ENCODE data around the gene STXBP5L.
"Not testable (repeated sequence)": the region's sequence is repeated elsewhere in the genome, so short reads cannot be mapped to it uniquely, and the experiment has no call there.

DNA sequence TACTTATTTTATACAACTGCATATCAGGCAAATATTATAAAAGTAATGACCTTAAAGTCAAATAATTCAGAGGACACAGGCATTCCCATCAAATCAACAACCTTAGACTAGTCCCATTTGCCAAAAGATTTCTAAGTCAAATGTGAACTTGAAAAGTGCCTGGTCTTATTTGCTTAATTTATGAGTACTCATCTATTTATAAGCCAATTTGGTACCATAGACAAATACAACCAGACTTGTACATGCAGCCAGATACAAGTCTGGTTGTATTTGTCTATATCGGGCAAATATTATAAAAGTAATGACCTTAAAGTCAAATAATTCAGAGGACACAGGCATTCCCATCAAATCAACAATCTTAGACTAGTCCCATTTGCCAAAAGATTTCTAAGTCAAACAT is 322.2 kb downstream of the STXBP5L start:
- TF ChIP-seq, protein P1, sequence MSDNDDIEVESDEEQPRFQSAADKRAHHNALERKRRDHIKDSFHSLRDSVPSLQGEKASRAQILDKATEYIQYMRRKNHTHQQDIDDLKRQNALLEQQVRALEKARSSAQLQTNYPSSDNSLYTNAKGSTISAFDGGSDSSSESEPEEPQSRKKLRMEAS (CRISPR knock-in tag; IDR thresholded peaks at IDR 0.05), result not testable (repeated sequence)
- not testable (repeated sequence) for TF ChIP-seq RELA (CRISPR knock-in tag; IDR thresholded peaks at IDR 0.05; ENCODE audit: borderline replicate concordance); NFE2L1 (CRISPR knock-in tag; IDR thresholded peaks at IDR 0.05); GRHL2 (CRISPR knock-in tag; IDR thresholded peaks at IDR 0.05; ENCODE audit: insufficient replicate concordance, severe bottlenecking); ZNF263 (CRISPR knock-in tag; IDR thresholded peaks at IDR 0.05; ENCODE audit: low read depth); FOXP1 (CRISPR knock-in tag; IDR thresholded peaks at IDR 0.05; ENCODE audit: borderline replicate concordance); TEAD4 (CRISPR knock-in tag; IDR thresholded peaks at IDR 0.05); CREB1 (CRISPR knock-in tag; IDR thresholded peaks at IDR 0.05); ZNF232 (CRISPR knock-in tag; IDR thresholded peaks at IDR 0.05)
- TF ChIP-seq, protein P2, sequence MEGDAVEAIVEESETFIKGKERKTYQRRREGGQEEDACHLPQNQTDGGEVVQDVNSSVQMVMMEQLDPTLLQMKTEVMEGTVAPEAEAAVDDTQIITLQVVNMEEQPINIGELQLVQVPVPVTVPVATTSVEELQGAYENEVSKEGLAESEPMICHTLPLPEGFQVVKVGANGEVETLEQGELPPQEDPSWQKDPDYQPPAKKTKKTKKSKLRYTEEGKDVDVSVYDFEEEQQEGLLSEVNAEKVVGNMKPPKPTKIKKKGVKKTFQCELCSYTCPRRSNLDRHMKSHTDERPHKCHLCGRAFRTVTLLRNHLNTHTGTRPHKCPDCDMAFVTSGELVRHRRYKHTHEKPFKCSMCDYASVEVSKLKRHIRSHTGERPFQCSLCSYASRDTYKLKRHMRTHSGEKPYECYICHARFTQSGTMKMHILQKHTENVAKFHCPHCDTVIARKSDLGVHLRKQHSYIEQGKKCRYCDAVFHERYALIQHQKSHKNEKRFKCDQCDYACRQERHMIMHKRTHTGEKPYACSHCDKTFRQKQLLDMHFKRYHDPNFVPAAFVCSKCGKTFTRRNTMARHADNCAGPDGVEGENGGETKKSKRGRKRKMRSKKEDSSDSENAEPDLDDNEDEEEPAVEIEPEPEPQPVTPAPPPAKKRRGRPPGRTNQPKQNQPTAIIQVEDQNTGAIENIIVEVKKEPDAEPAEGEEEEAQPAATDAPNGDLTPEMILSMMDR (IDR thresholded peaks at IDR 0.05), result not testable (repeated sequence)
- TF ChIP-seq, protein P3, sequence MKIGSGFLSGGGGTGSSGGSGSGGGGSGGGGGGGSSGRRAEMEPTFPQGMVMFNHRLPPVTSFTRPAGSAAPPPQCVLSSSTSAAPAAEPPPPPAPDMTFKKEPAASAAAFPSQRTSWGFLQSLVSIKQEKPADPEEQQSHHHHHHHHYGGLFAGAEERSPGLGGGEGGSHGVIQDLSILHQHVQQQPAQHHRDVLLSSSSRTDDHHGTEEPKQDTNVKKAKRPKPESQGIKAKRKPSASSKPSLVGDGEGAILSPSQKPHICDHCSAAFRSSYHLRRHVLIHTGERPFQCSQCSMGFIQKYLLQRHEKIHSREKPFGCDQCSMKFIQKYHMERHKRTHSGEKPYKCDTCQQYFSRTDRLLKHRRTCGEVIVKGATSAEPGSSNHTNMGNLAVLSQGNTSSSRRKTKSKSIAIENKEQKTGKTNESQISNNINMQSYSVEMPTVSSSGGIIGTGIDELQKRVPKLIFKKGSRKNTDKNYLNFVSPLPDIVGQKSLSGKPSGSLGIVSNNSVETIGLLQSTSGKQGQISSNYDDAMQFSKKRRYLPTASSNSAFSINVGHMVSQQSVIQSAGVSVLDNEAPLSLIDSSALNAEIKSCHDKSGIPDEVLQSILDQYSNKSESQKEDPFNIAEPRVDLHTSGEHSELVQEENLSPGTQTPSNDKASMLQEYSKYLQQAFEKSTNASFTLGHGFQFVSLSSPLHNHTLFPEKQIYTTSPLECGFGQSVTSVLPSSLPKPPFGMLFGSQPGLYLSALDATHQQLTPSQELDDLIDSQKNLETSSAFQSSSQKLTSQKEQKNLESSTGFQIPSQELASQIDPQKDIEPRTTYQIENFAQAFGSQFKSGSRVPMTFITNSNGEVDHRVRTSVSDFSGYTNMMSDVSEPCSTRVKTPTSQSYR (CRISPR knock-in tag; IDR thresholded peaks at IDR 0.05), result not testable (repeated sequence)
- TF ChIP-seq, protein P4, sequence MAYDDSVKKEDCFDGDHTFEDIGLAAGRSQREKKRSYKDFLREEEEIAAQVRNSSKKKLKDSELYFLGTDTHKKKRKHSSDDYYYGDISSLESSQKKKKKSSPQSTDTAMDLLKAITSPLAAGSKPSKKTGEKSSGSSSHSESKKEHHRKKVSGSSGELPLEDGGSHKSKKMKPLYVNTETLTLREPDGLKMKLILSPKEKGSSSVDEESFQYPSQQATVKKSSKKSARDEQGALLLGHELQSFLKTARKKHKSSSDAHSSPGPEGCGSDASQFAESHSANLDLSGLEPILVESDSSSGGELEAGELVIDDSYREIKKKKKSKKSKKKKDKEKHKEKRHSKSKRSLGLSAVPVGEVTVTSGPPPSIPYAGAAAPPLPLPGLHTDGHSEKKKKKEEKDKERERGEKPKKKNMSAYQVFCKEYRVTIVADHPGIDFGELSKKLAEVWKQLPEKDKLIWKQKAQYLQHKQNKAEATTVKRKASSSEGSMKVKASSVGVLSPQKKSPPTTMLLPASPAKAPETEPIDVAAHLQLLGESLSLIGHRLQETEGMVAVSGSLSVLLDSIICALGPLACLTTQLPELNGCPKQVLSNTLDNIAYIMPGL (CRISPR knock-in tag; IDR thresholded peaks at IDR 0.05), result not testable (repeated sequence)
- TF ChIP-seq, protein P5, sequence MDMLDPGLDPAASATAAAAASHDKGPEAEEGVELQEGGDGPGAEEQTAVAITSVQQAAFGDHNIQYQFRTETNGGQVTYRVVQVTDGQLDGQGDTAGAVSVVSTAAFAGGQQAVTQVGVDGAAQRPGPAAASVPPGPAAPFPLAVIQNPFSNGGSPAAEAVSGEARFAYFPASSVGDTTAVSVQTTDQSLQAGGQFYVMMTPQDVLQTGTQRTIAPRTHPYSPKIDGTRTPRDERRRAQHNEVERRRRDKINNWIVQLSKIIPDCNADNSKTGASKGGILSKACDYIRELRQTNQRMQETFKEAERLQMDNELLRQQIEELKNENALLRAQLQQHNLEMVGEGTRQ (CRISPR knock-in tag; IDR thresholded peaks at IDR 0.05), result not testable (repeated sequence)

Data from WTC11 (cell line).